Gastroesophageal sphincter (tissue), 4 donors: ENCODE results near the gene RIPOR3. TPM values are rescaled to one million over a fixed set of nuclear protein-coding genes. Genes with fewer than 3 reads are reported as not detected.
"Not testable (repeated sequence)": the region's sequence is repeated elsewhere in the genome, so short reads cannot be mapped to it uniquely, and the experiment has no call there.

Experiments used
- ATAC-seq: fragments of 150-250 bp; one replicate; pipeline ENCODE4 v1.9.1; 2016; ENCODE audit warnings: mild to moderate bottlenecking, moderate library complexity
- H3K27ac ChIP-seq, 4 donors: fragments of 200-600 bp; sonication (generic) in 3 of 4; 1 replicate in 3 of 4; 2 replicates in 1 of 4; pipeline ENCODE4 v1.5.1; 2016 to 2019
- H3K27me3 ChIP-seq: fragments of 200-600 bp; sonication (generic); one replicate; pipeline ENCODE4 v1.5.1; 2019
- H3K36me3 ChIP-seq, 2 donors: fragments of 200-600 bp; sonication (generic); one replicate each; pipeline ENCODE4 v1.5.1; 2019; ENCODE audit warnings: control low read depth in 1 of 2
- H3K4me1 ChIP-seq, 3 donors: fragments of 200-600 bp; sonication (generic); 1 replicate in 2 of 3; 2 replicates in 1 of 3; pipeline ENCODE4 v1.5.1; 2016 to 2019; ENCODE audit warnings: control low read depth in 2 of 3
- H3K4me3 ChIP-seq, 2 donors: fragments of 200-600 bp; sonication (generic); one replicate each; pipeline ENCODE4 v1.5.1; 2019; ENCODE audit warnings: mild to moderate bottlenecking in 1 of 2, moderate library complexity in 1 of 2
- H3K9me3 ChIP-seq, 3 donors: fragments of 200-600 bp; sonication (generic); one replicate each; pipeline ENCODE4 v1.5.1; 2017 to 2019; ENCODE audit warnings: control low read depth in 2 of 3
- EP300 ChIP-seq: sonication (generic); formaldehyde crosslinking; IDR thresholded peaks from one replicate; pipeline ENCODE4 v1.6.1; 2017; ENCODE audit warnings: antibody characterized with exemption, mild to moderate bottlenecking
- POLR2A ChIP-seq, 2 donors: fragments of 450-650 bp; IDR thresholded peaks; one replicate each; pipeline ENCODE4 v1.6.1; 2017; ENCODE audit warnings: antibody characterized with exemption in 2 of 2, mild to moderate bottlenecking in 2 of 2, moderate library complexity in 1 of 2
- POLR2AphosphoS5 ChIP-seq: sonication (generic); formaldehyde crosslinking; IDR thresholded peaks from one replicate; pipeline ENCODE4 v1.6.1; 2017; ENCODE audit warnings: antibody characterized with exemption
- WGBS, 2 donors: methylation state at CpG; one replicate each; pipeline ENCODE4 v1.1.5; 2018; ENCODE audit warnings: low coverage in 1 of 2; 5-methylcytosine and 5-hydroxymethylcytosine counted together
- total RNA-seq, 4 donors: library from RNA; depleted of rRNA; stranded (reverse); fragments of >200 nt; gene quantifications; one replicate each; pipeline ENCODE4 v1.1.0, GENCODE V29; 2016
- TF ChIP-seq, protein P1 (sequence below), 4 experiments: fragments of 200-600 bp in 2 of 4; fragments of 450-650 bp in 2 of 4; sonication (generic) in 1 of 4; IDR thresholded peaks; one replicate each; pipeline ENCODE4 v1.5.1; 2017 to 2019; ENCODE audit warnings: antibody characterized with exemption in 4 of 4, mild to moderate bottlenecking in 2 of 4, moderate library complexity in 2 of 4

RIPOR3 gene
- total RNA-seq, 4 donors from 2014 or later: 8.2 to 24.1 (median 12.9) TPM

DNA sequence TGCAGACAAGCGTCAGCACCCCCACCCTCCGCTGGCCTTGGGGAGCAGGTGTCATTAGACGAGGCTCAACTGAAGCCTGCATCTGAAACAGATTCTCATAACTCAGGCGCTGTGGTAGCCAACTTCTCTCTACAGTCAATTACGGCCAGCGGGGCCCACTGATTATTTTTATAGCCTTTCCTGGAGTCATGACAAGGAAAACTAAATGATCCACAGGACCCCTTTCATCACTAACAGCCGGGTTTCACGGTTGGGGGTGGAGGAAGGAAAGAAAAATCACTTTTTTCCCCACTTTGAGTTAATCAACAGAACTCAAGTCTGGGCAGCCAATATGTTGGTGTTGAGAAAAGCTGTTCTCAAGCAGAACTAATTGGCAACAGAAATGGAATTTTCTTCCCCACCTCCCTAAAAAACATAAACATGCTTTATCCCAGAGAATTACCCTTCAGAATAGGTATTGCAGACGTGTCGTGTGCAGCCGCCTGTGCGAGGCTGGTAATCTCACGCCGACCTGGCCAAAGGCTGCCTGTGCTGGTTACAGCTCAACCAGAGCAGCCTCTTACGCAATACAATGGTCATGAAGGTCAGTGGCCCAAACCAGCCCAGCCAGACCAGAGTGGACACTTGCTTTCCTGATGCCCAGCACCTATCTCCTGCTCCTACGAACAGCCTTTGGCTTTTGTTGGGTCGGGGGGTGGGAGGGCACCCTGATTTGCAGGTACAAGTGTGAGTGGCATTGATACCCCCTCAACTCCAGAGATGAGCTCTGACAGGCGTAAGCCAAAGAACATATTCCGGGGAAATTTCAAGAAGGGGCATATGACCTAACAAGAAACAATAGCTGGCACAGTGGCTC lies 11.0 kb downstream of the RIPOR3 start:
- H3K4me3 ChIP-seq: no peak overlapping the region
- TF ChIP-seq POLR2AphosphoS5 (no peak), EP300 (no peak), POLR2A (IDR thresholded peaks at IDR 0.05) (no peak)
- TF ChIP-seq, protein P1, sequence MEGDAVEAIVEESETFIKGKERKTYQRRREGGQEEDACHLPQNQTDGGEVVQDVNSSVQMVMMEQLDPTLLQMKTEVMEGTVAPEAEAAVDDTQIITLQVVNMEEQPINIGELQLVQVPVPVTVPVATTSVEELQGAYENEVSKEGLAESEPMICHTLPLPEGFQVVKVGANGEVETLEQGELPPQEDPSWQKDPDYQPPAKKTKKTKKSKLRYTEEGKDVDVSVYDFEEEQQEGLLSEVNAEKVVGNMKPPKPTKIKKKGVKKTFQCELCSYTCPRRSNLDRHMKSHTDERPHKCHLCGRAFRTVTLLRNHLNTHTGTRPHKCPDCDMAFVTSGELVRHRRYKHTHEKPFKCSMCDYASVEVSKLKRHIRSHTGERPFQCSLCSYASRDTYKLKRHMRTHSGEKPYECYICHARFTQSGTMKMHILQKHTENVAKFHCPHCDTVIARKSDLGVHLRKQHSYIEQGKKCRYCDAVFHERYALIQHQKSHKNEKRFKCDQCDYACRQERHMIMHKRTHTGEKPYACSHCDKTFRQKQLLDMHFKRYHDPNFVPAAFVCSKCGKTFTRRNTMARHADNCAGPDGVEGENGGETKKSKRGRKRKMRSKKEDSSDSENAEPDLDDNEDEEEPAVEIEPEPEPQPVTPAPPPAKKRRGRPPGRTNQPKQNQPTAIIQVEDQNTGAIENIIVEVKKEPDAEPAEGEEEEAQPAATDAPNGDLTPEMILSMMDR (IDR thresholded peaks at IDR 0.05): no peak
- H3K36me3 ChIP-seq: no peaks in the 10 kb centered on the region
- 20 to 74% methylated on average over 1 to 9 of the region's 19 CpGs for WGBS, 2 donors
- peaks cover 0 to 7% (median 0%) of the 10 kb centered on the region in 3 donors for H3K4me1 ChIP-seq
- ATAC-seq: peak; percentile 85
- H3K27ac ChIP-seq: peak overlapping the region in 3 of 4 donors; percentile 16 to 37 (median 35)
- no peaks in the 10 kb centered on the region for H3K27me3 ChIP-seq
- no peaks in the 10 kb centered on the region for H3K9me3 ChIP-seq

GRCh38 chr20:50679753-50680104 lies 11.6 kb downstream of the RIPOR3 start:
- no peaks in the 10 kb centered on the region for H3K36me3 ChIP-seq
- TF ChIP-seq EP300 (no peak), POLR2AphosphoS5 (no peak), POLR2A (IDR thresholded peaks at IDR 0.05) (no peak)
- TF ChIP-seq, protein P1 (IDR thresholded peaks at IDR 0.05): no peak
- no peaks in the 10 kb centered on the region for H3K27me3 ChIP-seq
- H3K9me3 ChIP-seq: no peaks in the 10 kb centered on the region
- ATAC-seq: no peak
- peak overlapping the region in 3 of 4 donors; percentile 16 to 37 (median 35) for H3K27ac ChIP-seq
- WGBS, 2 donors: 53% methylated on average over 4 of the region's 5 CpGs; no CpG with 5 or more reads in 1 of the 2 donors
- H3K4me3 ChIP-seq: no peak overlapping the region
- H3K4me1 ChIP-seq: peaks cover 0 to 7% (median 0%) of the 10 kb centered on the region in 3 donors

DNA sequence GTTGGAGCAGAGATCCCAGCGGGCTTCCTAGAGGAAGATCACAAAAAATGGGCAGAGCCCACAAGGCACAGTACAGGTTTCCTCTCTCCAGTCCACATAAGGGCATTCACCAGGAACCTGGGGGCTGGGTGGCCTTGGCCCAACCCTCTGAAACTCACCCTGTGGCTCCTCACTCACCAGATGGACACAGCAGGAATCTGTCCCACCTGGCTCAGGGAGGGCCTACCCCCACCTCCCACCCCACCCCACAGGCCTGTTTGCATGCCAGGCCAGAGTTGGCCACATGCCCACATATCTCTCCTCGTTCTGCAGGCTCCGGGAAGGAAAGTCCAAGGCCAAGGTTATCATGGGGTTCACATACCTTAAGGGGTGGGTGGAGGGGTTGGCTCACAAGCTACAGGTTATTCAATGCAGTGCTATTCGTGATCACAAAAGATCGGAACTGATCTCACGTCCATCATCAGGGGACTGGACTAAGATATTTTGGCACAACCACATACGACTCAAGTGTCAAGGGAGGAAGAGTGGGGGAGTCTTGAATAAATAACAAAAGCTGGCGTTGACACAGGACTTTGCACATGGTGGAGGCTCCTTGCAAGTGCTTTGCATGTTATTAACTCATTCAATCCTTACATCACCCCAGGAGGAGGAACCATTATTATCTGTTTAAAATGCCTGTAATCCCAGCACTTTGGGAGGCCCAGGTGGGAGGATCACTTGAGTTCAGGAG lies 13.0 kb downstream of the RIPOR3 start:
- WGBS, 2 donors: 62 to 100% methylated on average over 1 to 2 of the region's 8 CpGs
- peaks cover 0 to 17% (median 0%) of the 10 kb centered on the region in 3 donors for H3K4me1 ChIP-seq
- no peak for ATAC-seq
- H3K4me3 ChIP-seq: no peak overlapping the region
- no peak overlapping the region for H3K27ac ChIP-seq
- no peaks in the 10 kb centered on the region for H3K9me3 ChIP-seq
- TF ChIP-seq, protein P1 (IDR thresholded peaks at IDR 0.05): no peak
- TF ChIP-seq POLR2A (IDR thresholded peaks at IDR 0.05): no peak
- TF ChIP-seq POLR2AphosphoS5: no peak
- no peak for TF ChIP-seq EP300
- no peaks in the 10 kb centered on the region for H3K36me3 ChIP-seq
- H3K27me3 ChIP-seq: no peaks in the 10 kb centered on the region

DNA sequence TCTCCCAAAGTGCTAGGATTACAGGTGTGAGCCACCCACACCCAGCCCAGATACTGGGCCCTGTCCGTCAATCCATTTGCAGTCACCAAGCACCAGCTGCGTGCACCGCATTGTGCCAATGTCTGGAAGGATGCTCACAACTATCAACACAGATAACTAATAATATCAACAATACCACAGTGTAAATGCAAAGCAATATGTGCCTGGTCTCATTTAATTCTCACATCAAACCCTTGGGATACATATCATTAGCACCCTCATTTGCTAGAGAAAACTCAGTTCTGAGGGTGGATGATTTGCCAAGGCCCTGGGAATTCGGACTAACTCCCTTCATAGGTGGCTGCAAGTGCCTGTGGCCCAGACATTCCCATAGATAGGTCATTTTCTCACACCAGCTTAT lies 14.5 kb downstream of the RIPOR3 start:
- Histone ChIP-seq H3K4me1 (peaks cover 0 to 17% (median 0%) of the 10 kb centered on the region in 3 donors), H3K27ac (no peak overlapping the region), H3K27me3 (no peaks in the 10 kb centered on the region), H3K36me3 (no peaks in the 10 kb centered on the region), H3K4me3 (no peak overlapping the region), H3K9me3 (no peaks in the 10 kb centered on the region)
- WGBS, 2 donors: 94 to 100% methylated on average over 1 to 4 of the region's 4 CpGs
- ATAC-seq: no peak
- TF ChIP-seq POLR2A (IDR thresholded peaks at IDR 0.05) (no peak), POLR2AphosphoS5 (no peak), EP300 (no peak)
- TF ChIP-seq, protein P1 (IDR thresholded peaks at IDR 0.05): no peak

DNA sequence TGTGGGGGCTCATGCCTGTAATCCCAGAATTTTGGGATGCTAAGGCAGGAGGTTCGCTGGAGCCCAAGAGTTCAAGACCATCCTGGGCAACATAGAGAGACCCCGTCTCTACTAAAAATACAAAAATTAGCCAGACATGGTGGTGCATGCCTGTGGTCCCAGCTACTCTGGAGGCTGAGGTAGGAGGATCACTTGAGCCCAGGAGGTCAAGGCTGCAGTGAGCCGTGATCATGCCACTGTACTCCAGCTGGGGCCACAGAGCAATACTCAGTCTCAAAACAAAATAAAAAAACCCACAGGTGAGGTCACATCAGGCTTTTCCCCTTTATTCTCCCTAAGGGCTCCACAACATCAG lies 15.0 kb downstream of the RIPOR3 start:
- H3K27ac ChIP-seq, H3K36me3 ChIP-seq, H3K4me3 ChIP-seq, H3K9me3 ChIP-seq, H3K27me3 ChIP-seq, ATAC-seq: not testable (repeated sequence)
- WGBS, 2 donors: 95% methylated on average over 3 of the region's 3 CpGs; no CpG with 5 or more reads in 1 of the 2 donors
- peaks cover 0 to 17% (median 0%) of the 10 kb centered on the region in 3 donors for H3K4me1 ChIP-seq
